HEK293 (cell line): ENCODE results near the gene PPM1E.

Experiments
- CTCF ChIA-PET: fragments of 350-600 bp; formaldehyde crosslinking; extraction: SDS; loops from one replicate; lab custom pipeline; 2021; ENCODE audit warnings: antibody characterized with exemption; lab: Yijun Ruan, JAX
- POLR2A ChIA-PET: fragments of 300-600 bp; formaldehyde crosslinking; extraction: SDS; loops from one replicate; lab custom pipeline; 2020; ENCODE audit warnings: antibody characterized with exemption, inconsistent platforms; lab: Yijun Ruan, JAX
- H3K27ac ChIP-seq: fragments of 200-500 bp; sonication (Bioruptor generic); 2 replicates; pipeline ENCODE4 v1.5.1; 2014; ENCODE audit warnings: low read depth, low read length, control low read depth, inconsistent platforms; ENCODE audit errors: extremely low read depth
- H3K36me3 ChIP-seq, 2 experiments: fragments of 200-500 bp in 1 of 2; sonication (Bioruptor generic) in 1 of 2; 1 replicate in 1 of 2; 2 replicates in 1 of 2; pipeline ENCODE4 v1.5.1; 2014 to 2017; ENCODE audit warnings: inconsistent platforms in 2 of 2, low read length in 2 of 2; ENCODE audit not compliant: control insufficient read depth in 2 of 2, insufficient read depth in 1 of 2
- H3K4me1 ChIP-seq: fragments of 200-500 bp; sonication (Bioruptor generic); 2 replicates; pipeline ENCODE4 v1.5.1; 2014; ENCODE audit warnings: mild to moderate bottlenecking, low read length, inconsistent platforms; ENCODE audit not compliant: control insufficient read depth, insufficient read depth
- H3K4me3 ChIP-seq: 2 replicates; pipeline ENCODE4 v1.5.1; 2011; ENCODE audit warnings: low read depth, mild to moderate bottlenecking, control low read depth, low read length, moderate library complexity
- H3K9me3 ChIP-seq: fragments of 200-500 bp; sonication (Bioruptor generic); 2 replicates; pipeline ENCODE4 v1.5.1; 2014; ENCODE audit warnings: low read depth, low read length, inconsistent platforms; ENCODE audit not compliant: control insufficient read depth, insufficient read depth
- BCL11B ChIP-seq: fragments of 450-650 bp; formaldehyde crosslinking; IDR thresholded peaks from 2 replicates; pipeline ENCODE4 v1.5.1; 2016; ENCODE audit warnings: low read depth, missing biosample characterization, missing genetic modification characterization
- FEZF1 ChIP-seq: fragments of 450-650 bp; formaldehyde crosslinking; IDR thresholded peaks from 2 replicates; pipeline ENCODE4 v1.5.1; 2016; ENCODE audit warnings: missing biosample characterization, missing genetic modification characterization
- GLI4 ChIP-seq: fragments of 450-650 bp; formaldehyde crosslinking; IDR thresholded peaks from 2 replicates; pipeline ENCODE4 v1.5.1; 2016; ENCODE audit warnings: missing biosample characterization, missing genetic modification characterization
- HOXD13 ChIP-seq: sonication (generic); formaldehyde crosslinking; IDR thresholded peaks from 2 replicates; pipeline ENCODE4 v1.8.0; 2022; ENCODE audit warnings: missing genetic modification reagents, borderline replicate concordance
- KLF7 ChIP-seq: fragments of 450-650 bp; formaldehyde crosslinking; IDR thresholded peaks from 2 replicates; pipeline ENCODE4 v1.5.1; 2016; ENCODE audit warnings: missing biosample characterization, missing genetic modification characterization, borderline replicate concordance
- KLF9 ChIP-seq: fragments of 450-650 bp; formaldehyde crosslinking; IDR thresholded peaks from 2 replicates; pipeline ENCODE4 v1.5.1; 2016; ENCODE audit warnings: missing biosample characterization, missing genetic modification characterization, low read depth
- MYNN ChIP-seq: fragments of 450-650 bp; formaldehyde crosslinking; IDR thresholded peaks from 2 replicates; pipeline ENCODE4 v1.5.1; 2016; ENCODE audit warnings: missing biosample characterization, missing genetic modification characterization, borderline replicate concordance
- OSR2 ChIP-seq: fragments of 450-650 bp; formaldehyde crosslinking; IDR thresholded peaks from 2 replicates; pipeline ENCODE4 v1.5.1; 2016; ENCODE audit warnings: missing biosample characterization, missing genetic modification characterization
- OVOL3 ChIP-seq: fragments of 450-650 bp; formaldehyde crosslinking; IDR thresholded peaks from 2 replicates; pipeline ENCODE4 v1.5.1; 2016; ENCODE audit warnings: missing biosample characterization, missing genetic modification characterization
- ZBTB17 ChIP-seq: fragments of 450-650 bp; formaldehyde crosslinking; IDR thresholded peaks from 2 replicates; pipeline ENCODE4 v1.5.1; 2016; ENCODE audit warnings: missing biosample characterization, missing genetic modification characterization
- ZFP37 ChIP-seq: fragments of 450-650 bp; formaldehyde crosslinking; IDR thresholded peaks from 2 replicates; pipeline ENCODE4 v1.5.1; 2016; ENCODE audit warnings: missing biosample characterization, missing genetic modification characterization
- ZIC2 ChIP-seq: fragments of 450-650 bp; formaldehyde crosslinking; IDR thresholded peaks from 2 replicates; pipeline ENCODE4 v1.5.1; 2016; ENCODE audit warnings: missing biosample characterization, missing genetic modification characterization
- ZNF138 ChIP-seq: fragments of 450-650 bp; formaldehyde crosslinking; IDR thresholded peaks from 2 replicates; pipeline ENCODE4 v1.5.1; 2016; ENCODE audit warnings: missing biosample characterization, missing genetic modification characterization, borderline replicate concordance
- ZNF16 ChIP-seq: fragments of 450-650 bp; formaldehyde crosslinking; IDR thresholded peaks from 2 replicates; pipeline ENCODE4 v1.5.1; 2016; ENCODE audit warnings: low read depth, missing biosample characterization, missing genetic modification characterization
- ZNF23 ChIP-seq: fragments of 450-650 bp; formaldehyde crosslinking; IDR thresholded peaks from 2 replicates; pipeline ENCODE4 v1.5.1; 2016; ENCODE audit warnings: missing biosample characterization, missing genetic modification characterization, borderline replicate concordance
- ZNF354C ChIP-seq: fragments of 450-650 bp; formaldehyde crosslinking; IDR thresholded peaks from 2 replicates; pipeline ENCODE4 v1.5.1; 2016; ENCODE audit warnings: missing biosample characterization, missing genetic modification characterization, low read depth, borderline replicate concordance
- ZNF394 ChIP-seq: fragments of 450-650 bp; formaldehyde crosslinking; IDR thresholded peaks from 2 replicates; pipeline ENCODE4 v1.5.1; 2016; ENCODE audit warnings: missing biosample characterization, missing genetic modification characterization, mild to moderate bottlenecking, moderate library complexity, borderline replicate concordance
- ZNF416 ChIP-seq: fragments of 450-650 bp; formaldehyde crosslinking; IDR thresholded peaks from 2 replicates; pipeline ENCODE4 v1.5.1; 2016; ENCODE audit warnings: missing biosample characterization, missing genetic modification characterization
- ZNF473 ChIP-seq: fragments of 450-650 bp; formaldehyde crosslinking; IDR thresholded peaks from 2 replicates; pipeline ENCODE4 v1.5.1; 2017; ENCODE audit warnings: missing biosample characterization, missing genetic modification characterization
- ZNF510 ChIP-seq: fragments of 450-650 bp; formaldehyde crosslinking; IDR thresholded peaks from 2 replicates; pipeline ENCODE4 v1.5.1; 2018; ENCODE audit warnings: mild to moderate bottlenecking, missing genetic modification characterization, missing biosample characterization; ENCODE audit not compliant: insufficient replicate concordance
- ZNF514 ChIP-seq: fragments of 450-650 bp; formaldehyde crosslinking; IDR thresholded peaks from 2 replicates; pipeline ENCODE4 v1.5.1; 2016; ENCODE audit warnings: missing biosample characterization, missing genetic modification characterization
- ZNF548 ChIP-seq: fragments of 450-650 bp; formaldehyde crosslinking; IDR thresholded peaks from 2 replicates; pipeline ENCODE4 v1.5.1; 2016; ENCODE audit warnings: missing biosample characterization, missing genetic modification characterization
- ZNF623 ChIP-seq: fragments of 450-650 bp; formaldehyde crosslinking; IDR thresholded peaks from 2 replicates; pipeline ENCODE4 v1.5.1; 2016; ENCODE audit warnings: missing biosample characterization, missing genetic modification characterization
- ZNF664 ChIP-seq: fragments of 450-650 bp; formaldehyde crosslinking; IDR thresholded peaks from 2 replicates; pipeline ENCODE4 v1.5.1; 2016; ENCODE audit warnings: missing biosample characterization, missing genetic modification characterization
- ZNF677 ChIP-seq: fragments of 450-650 bp; IDR thresholded peaks from 2 replicates; pipeline ENCODE4 v1.5.0; 2018; ENCODE audit warnings: missing biosample characterization, mild to moderate bottlenecking, missing genetic modification characterization, moderate library complexity
- ZNF837 ChIP-seq: fragments of 450-650 bp; formaldehyde crosslinking; IDR thresholded peaks from 2 replicates; pipeline ENCODE4 v1.5.1; 2016; ENCODE audit warnings: missing biosample characterization, missing genetic modification characterization
- TF ChIP-seq, protein P1 (sequence below): fragments of 450-650 bp; formaldehyde crosslinking; IDR thresholded peaks from 2 replicates; pipeline ENCODE4 v1.5.1; 2017; ENCODE audit warnings: missing biosample characterization, missing genetic modification characterization
- TF ChIP-seq, protein P2 (sequence below): fragments of 450-650 bp; formaldehyde crosslinking; IDR thresholded peaks from 2 replicates; pipeline ENCODE4 v1.5.1; 2017; ENCODE audit warnings: missing biosample characterization, missing genetic modification characterization
- TF ChIP-seq, protein P3 (sequence below): fragments of 450-650 bp; formaldehyde crosslinking; IDR thresholded peaks from 2 replicates; pipeline ENCODE4 v1.5.1; 2017; ENCODE audit warnings: missing biosample characterization, missing genetic modification characterization

PPM1E gene

GRCh38 chr17:58918072-58918471 lies 162.4 kb downstream of the PPM1E start (continued):
- TF ChIP-seq OSR2 (tag by site-specific recombination) (peak; percentile 53), KLF7 (tag by site-specific recombination) (no peak), ZNF416 (tag by site-specific recombination) (no peak), ZNF677 (tag by site-specific recombination) (no peak), ZNF16 (tag by site-specific recombination) (no peak), ZNF548 (no peak), ZNF664 (tag by site-specific recombination) (peak; percentile 64; the same call in 1 of the 2 replicates), ZNF514 (tag by site-specific recombination) (no peak), ZIC2 (tag by site-specific recombination) (peak; percentile 46; the same call in 1 of the 2 replicates), ZNF623 (tag by site-specific recombination) (no peak), ZNF510 (tag by site-specific recombination) (no peak), FEZF1 (tag by site-specific recombination) (0 out of 2 replicates have a peak, but pooled peaks have one; percentile 14), ZNF394 (tag by site-specific recombination) (no peak), HOXD13 (CRISPR knock-in tag) (no peak), ZNF23 (tag by site-specific recombination) (no peak)
- TF ChIP-seq, protein P1, sequence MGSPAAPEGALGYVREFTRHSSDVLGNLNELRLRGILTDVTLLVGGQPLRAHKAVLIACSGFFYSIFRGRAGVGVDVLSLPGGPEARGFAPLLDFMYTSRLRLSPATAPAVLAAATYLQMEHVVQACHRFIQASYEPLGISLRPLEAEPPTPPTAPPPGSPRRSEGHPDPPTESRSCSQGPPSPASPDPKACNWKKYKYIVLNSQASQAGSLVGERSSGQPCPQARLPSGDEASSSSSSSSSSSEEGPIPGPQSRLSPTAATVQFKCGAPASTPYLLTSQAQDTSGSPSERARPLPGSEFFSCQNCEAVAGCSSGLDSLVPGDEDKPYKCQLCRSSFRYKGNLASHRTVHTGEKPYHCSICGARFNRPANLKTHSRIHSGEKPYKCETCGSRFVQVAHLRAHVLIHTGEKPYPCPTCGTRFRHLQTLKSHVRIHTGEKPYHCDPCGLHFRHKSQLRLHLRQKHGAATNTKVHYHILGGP: no peak
- TF ChIP-seq, protein P2, sequence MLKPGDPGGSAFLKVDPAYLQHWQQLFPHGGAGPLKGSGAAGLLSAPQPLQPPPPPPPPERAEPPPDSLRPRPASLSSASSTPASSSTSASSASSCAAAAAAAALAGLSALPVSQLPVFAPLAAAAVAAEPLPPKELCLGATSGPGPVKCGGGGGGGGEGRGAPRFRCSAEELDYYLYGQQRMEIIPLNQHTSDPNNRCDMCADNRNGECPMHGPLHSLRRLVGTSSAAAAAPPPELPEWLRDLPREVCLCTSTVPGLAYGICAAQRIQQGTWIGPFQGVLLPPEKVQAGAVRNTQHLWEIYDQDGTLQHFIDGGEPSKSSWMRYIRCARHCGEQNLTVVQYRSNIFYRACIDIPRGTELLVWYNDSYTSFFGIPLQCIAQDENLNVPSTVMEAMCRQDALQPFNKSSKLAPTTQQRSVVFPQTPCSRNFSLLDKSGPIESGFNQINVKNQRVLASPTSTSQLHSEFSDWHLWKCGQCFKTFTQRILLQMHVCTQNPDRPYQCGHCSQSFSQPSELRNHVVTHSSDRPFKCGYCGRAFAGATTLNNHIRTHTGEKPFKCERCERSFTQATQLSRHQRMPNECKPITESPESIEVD (tag by site-specific recombination): peak; percentile 87
- TF ChIP-seq, all 188 proteins: peak for 9

DNA sequence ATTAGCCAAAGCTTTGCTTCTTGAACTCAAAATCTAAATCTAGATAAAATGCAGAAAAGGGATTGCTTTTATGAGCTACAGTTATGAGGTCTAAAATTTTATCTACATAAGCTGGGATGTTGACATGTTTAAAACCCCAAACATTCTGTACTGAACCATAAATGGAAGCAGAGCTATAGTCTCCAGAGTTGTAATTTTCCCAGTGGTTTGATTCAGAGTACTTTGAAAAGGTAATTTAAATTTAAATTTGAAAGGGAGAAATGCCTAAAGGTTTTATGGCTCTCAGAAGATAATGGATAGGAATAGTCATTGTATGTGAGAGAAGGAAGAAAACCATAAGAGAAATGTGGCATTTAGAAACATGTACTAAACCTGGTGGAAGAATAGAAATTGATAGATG lies 163.2 kb downstream of the PPM1E start:
- no peak for TF ChIP-seq MYNN
- TF ChIP-seq OVOL3: 0 out of 2 replicates have a peak, but pooled peaks have one; percentile 46
- no peak for TF ChIP-seq KLF9 (tag by site-specific recombination)
- no peak for TF ChIP-seq ZNF473 (tag by site-specific recombination)
- TF ChIP-seq ZNF354C: no peak
- TF ChIP-seq, protein P3, sequence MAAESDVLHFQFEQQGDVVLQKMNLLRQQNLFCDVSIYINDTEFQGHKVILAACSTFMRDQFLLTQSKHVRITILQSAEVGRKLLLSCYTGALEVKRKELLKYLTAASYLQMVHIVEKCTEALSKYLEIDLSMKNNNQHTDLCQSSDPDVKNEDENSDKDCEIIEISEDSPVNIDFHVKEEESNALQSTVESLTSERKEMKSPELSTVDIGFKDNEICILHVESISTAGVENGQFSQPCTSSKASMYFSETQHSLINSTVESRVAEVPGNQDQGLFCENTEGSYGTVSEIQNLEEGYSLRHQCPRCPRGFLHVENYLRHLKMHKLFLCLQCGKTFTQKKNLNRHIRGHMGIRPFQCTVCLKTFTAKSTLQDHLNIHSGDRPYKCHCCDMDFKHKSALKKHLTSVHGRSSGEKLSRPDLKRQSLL (tag by site-specific recombination): no peak
- no peak for TF ChIP-seq GLI4 (tag by site-specific recombination)
- TF ChIP-seq, protein P2 (tag by site-specific recombination): peak; percentile 80
- TF ChIP-seq BCL11B (tag by site-specific recombination): peak; percentile 54; the same call in 1 of the 2 replicates
- TF ChIP-seq ZFP37 (tag by site-specific recombination): no peak
- no peak for TF ChIP-seq ZNF837 (tag by site-specific recombination)
- TF ChIP-seq ZNF138 (tag by site-specific recombination): no peak
- TF ChIP-seq ZBTB17: no peak
- Histone ChIP-seq H3K4me1 (peaks cover 13% of the 10 kb centered on the region), H3K36me3 (no peaks in the 10 kb centered on the region; a peak in 1 of 3 replicates), H3K27ac (no peak overlapping the region), H3K9me3 (no peaks in the 10 kb centered on the region), H3K4me3 (no peak overlapping the region)
- POLR2A ChIA-PET: interaction anchor here (0.7 kb wide), 2 partner anchors 175 to 245 kb away, joined by 3 to 6 read pairs; no protein-coding TSS in a partner anchor
- CTCF ChIA-PET: interaction anchor here (0.7 kb wide), 1 partner anchor 1659 kb away, joined by 3 read pairs; no protein-coding TSS in a partner anchor
